PC-3 (cell line): ENCODE results near the gene S100A3.

Experiments used
- CTCF ChIP-seq: fragments of 300-600 bp; sonication (generic); conservative IDR thresholded peaks from 2 replicates; pipeline ENCODE4 v1.5.1; 2017; ENCODE audit warnings: antibody characterized with exemption, low read depth, mild to moderate bottlenecking, low read length
- EZH2 ChIP-seq: fragments of 300-600 bp; sonication (generic); IDR thresholded peaks from one replicate; pipeline ENCODE4 v1.6.1; 2017; ENCODE audit warnings: antibody characterized with exemption, mild to moderate bottlenecking, low read length; ENCODE audit not compliant: unreplicated experiment

GRCh38 chr1:153540394-153541361 lies 8.4 kb downstream of the S100A3 start, which contains the start of gene S100A5:
- TF ChIP-seq CTCF (no peak), EZH2 (no peak)
